Endothelial cell of umbilical vein (primary cell): ENCODE measurements around the gene SLC35B2. TPM values are rescaled to one million over a fixed set of nuclear protein-coding genes. Genes with fewer than 3 reads are reported as not detected.

ENCODE experiments used
- BruUV-seq: library from RNA; stranded (reverse); fragments of 400-500 nt; replicated peaks from 2 replicates; lab custom pipeline; 2021; lab: Mats Ljungman, UMichigan
- CTCF ChIA-PET: fragments of 300-600, 350-600 bp; sonication (Branson Sonifier 250); formaldehyde crosslinking; loops from one replicate; lab custom pipeline; 2021; ENCODE audit warnings: antibody characterized with exemption, inconsistent platforms; lab: Charles Lee
- POLR2A ChIA-PET: fragments of 300-600, 350-600 bp; sonication (Branson Sonifier 250); formaldehyde crosslinking; loops from one replicate; lab custom pipeline; 2021; ENCODE audit warnings: antibody characterized with exemption, inconsistent platforms; lab: Charles Lee
- DNase-seq: peaks from one replicate; pipeline ENCODE4 v3.0.0-alpha.2; 2011; ENCODE audit warnings: low read depth, low spot score
- FAIRE-seq: peaks from 2 replicates; lab custom pipeline; 2011; peaks lifted over from hg19 to GRCh38; lab: Jason Lieb, UNC
- H2AFZ ChIP-seq: 2 replicates; pipeline ENCODE4 v1.6.0; 2012; ENCODE audit warnings: low read depth, low read length, control low read depth, inconsistent platforms
- H3K27ac ChIP-seq: 2 replicates; pipeline ENCODE4 v1.5.1; 2011; ENCODE audit warnings: low read depth, mild to moderate bottlenecking, control low read depth, low read length, moderate library complexity; ENCODE audit not compliant: insufficient read depth
- H3K27me3 ChIP-seq, 2 experiments: 2 replicates each; pipeline versions ENCODE4 v1.6.0 to v1.6.1; 2011; ENCODE audit warnings: low read length in 2 of 2, mixed read lengths in 1 of 2; ENCODE audit not compliant: control insufficient read depth in 2 of 2, insufficient read depth in 2 of 2
- H3K36me3 ChIP-seq, 2 experiments: 2 replicates in 1 of 2; 3 replicates in 1 of 2; pipeline ENCODE4 v1.5.1; 2011; ENCODE audit warnings: low read length in 2 of 2, mild to moderate bottlenecking in 1 of 2, moderate library complexity in 1 of 2; ENCODE audit not compliant: control insufficient read depth in 2 of 2, insufficient read depth in 2 of 2; ENCODE audit errors: extremely low read depth in 1 of 2
- H3K4me1 ChIP-seq: 3 replicates; pipeline ENCODE4 v1.5.1; 2011; ENCODE audit warnings: mild to moderate bottlenecking, low read length; ENCODE audit not compliant: control insufficient read depth, insufficient read depth; ENCODE audit errors: extremely low read depth
- H3K4me2 ChIP-seq: 2 replicates; pipeline ENCODE4 v1.6.1; 2011; ENCODE audit warnings: low read length, control low read depth, mixed read lengths; ENCODE audit not compliant: insufficient read depth
- H3K4me3 ChIP-seq, 3 experiments: fragments of 200-600 bp in 1 of 3; sonication (generic), shearing (Covaris generic) in 1 of 3; replicated peaks in 1 of 3; 2 replicates each; pipeline ENCODE4 v1.5.1; 2011 to 2016; ENCODE audit warnings: control low read depth in 3 of 3, low read length in 3 of 3, mild to moderate bottlenecking in 2 of 3, inconsistent platforms in 1 of 3, low read depth in 1 of 3, moderate library complexity in 1 of 3; ENCODE audit not compliant: insufficient read depth in 1 of 3
- H3K79me2 ChIP-seq: 2 replicates; pipeline ENCODE4 v1.6.0; 2012; ENCODE audit warnings: low read length, inconsistent platforms; ENCODE audit not compliant: control insufficient read depth, insufficient read depth
- H3K9ac ChIP-seq: replicated peaks from 2 replicates; pipeline ENCODE3; 2011; ENCODE audit warnings: low read length, control low read depth; ENCODE audit not compliant: insufficient read depth; ENCODE audit errors: extremely low read depth
- H3K9me1 ChIP-seq: replicated peaks from 3 replicates; pipeline ENCODE4 v1.6.0; 2011; ENCODE audit warnings: mild to moderate bottlenecking, low read length; ENCODE audit not compliant: control insufficient read depth, insufficient read depth; ENCODE audit errors: extremely low read depth
- H3K9me3 ChIP-seq: replicated peaks from 2 replicates; pipeline ENCODE4 v1.5.1; 2012; ENCODE audit warnings: low read length, inconsistent platforms; ENCODE audit not compliant: control insufficient read depth, insufficient read depth
- H4K20me1 ChIP-seq: replicated peaks from 2 replicates; pipeline ENCODE3; 2011; ENCODE audit warnings: mild to moderate bottlenecking, low read length; ENCODE audit not compliant: control insufficient read depth, insufficient read depth; ENCODE audit errors: extremely low read depth
- CTCF ChIP-seq, 2 donors: IDR thresholded peaks; 1 replicate in 1 of 2; 2 replicates in 1 of 2; pipeline ENCODE4 v1.5.1; 2011; ENCODE audit warnings: low read length in 2 of 2, mild to moderate bottlenecking in 2 of 2, moderate library complexity in 2 of 2, control low read depth in 1 of 2, inconsistent platforms in 1 of 2, low read depth in 1 of 2; ENCODE audit not compliant: insufficient read depth in 1 of 2; ENCODE audit errors: extremely low read depth in 1 of 2
- EZH2 ChIP-seq: IDR thresholded peaks from 2 replicates; pipeline ENCODE4 v1.6.1; 2012; ENCODE audit warnings: borderline replicate concordance, low read depth, mild to moderate bottlenecking, moderate library complexity, low read length, inconsistent platforms; ENCODE audit not compliant: severe bottlenecking
- GATA2 ChIP-seq: IDR thresholded peaks from 2 replicates; pipeline ENCODE4 v1.7.0; 2011; ENCODE audit warnings: low read depth, mild to moderate bottlenecking, moderate library complexity, mixed read lengths, low read length; ENCODE audit not compliant: insufficient read length, insufficient read depth
- MAX ChIP-seq: IDR thresholded peaks from 2 replicates; pipeline ENCODE4 v1.6.1; 2011; ENCODE audit not compliant: insufficient read depth, insufficient read length
- MYC ChIP-seq: IDR thresholded peaks from one replicate; pipeline ENCODE4 v1.6.1; 2011; ENCODE audit warnings: mild to moderate bottlenecking, low read depth, low read length
- POLR2A ChIP-seq: IDR thresholded peaks from 2 replicates; pipeline ENCODE4 v1.6.1; 2012; ENCODE audit warnings: low read depth, mild to moderate bottlenecking, control low read depth, low read length
- POLR2AphosphoS5 ChIP-seq: IDR thresholded peaks from 2 replicates; pipeline ENCODE4 v1.6.1; 2012; ENCODE audit warnings: low read depth, mild to moderate bottlenecking, control low read depth, low read length, moderate library complexity; ENCODE audit not compliant: insufficient read depth
- dilution Hi-C: fragments of 300-500 bp; cut with MboI; formaldehyde crosslinking; loops from one replicate; pipeline ENCODE4 v1.15.0; 2019; ENCODE audit warnings: low sequenced_read_pairs; ENCODE audit not compliant: extremely low pct_ligation_motif_present
- intact Hi-C: fragments of 100-400 bp; cut with micrococcal nuclease; formaldehyde crosslinking; loops from one replicate; pipeline ENCODE4 v1.10.0; 2022
- polyA plus RNA-seq, 4 experiments: library from polyadenylated mRNA; depleted of rRNA in 3 of 4; stranded (reverse) in 3 of 4; unstranded in 1 of 4; fragments of >200 nt; gene quantifications; 2 replicates each; pipeline versions ENCODE4 v1.2.1 to v1.2.3, GENCODE V29; 2011 to 2012; ENCODE audit warnings: missing spikeins in 1 of 4
- total RNA-seq: library from RNA; stranded (reverse); gene quantifications from 2 replicates; pipeline ENCODE4 v1.2.3, GENCODE V29; 2021

Gene SLC35B2
- total and polyA plus RNA-seq, 2 donors (not counting 3 experiments of a cell fraction or from before 2014, with no cell fraction given), result 53.4 to 112 TPM

- no peaks in the 10 kb centered on the region for H3K9me3 ChIP-seq
- FAIRE-seq (no peak), DNase-seq (no peak)
- no peak overlapping the region for H3K4me2 ChIP-seq
- H4K20me1 ChIP-seq, result no peaks in the 10 kb centered on the region
- no peak overlapping the region for H3K4me3 ChIP-seq
- H2AFZ ChIP-seq, result no peak overlapping the region
- no peak overlapping the region for H3K9ac ChIP-seq
- peaks cover 2 to 3% of the 10 kb centered on the region in 2 experiments for H3K36me3 ChIP-seq
- BruUV-seq, result no TSS peak
- H3K27me3 ChIP-seq, result peaks cover 11 to 19% of the 10 kb centered on the region in 2 experiments
- TF ChIP-seq MAX, result no peak
- no peak for TF ChIP-seq CTCF (IDR thresholded peaks at IDR 0.05; ENCODE audit: extremely low read depth in 1 of 2, insufficient read depth in 1 of 2, low read depth in 1 of 2, low read length in 2 of 2)
- no peak for TF ChIP-seq EZH2
- TF ChIP-seq GATA2, result no peak
- no peak for TF ChIP-seq MYC
- no peak for TF ChIP-seq POLR2AphosphoS5
- no peak for TF ChIP-seq POLR2A
- H3K79me2 ChIP-seq, result peaks cover 26% of the 10 kb centered on the region
- peaks cover 36% of the 10 kb centered on the region for H3K4me1 ChIP-seq
- no peaks in the 10 kb centered on the region for H3K9me1 ChIP-seq
- H3K27ac ChIP-seq, result no peak overlapping the region
- ChIA-PET CTCF (interaction anchor here (6.2 kb wide), 1 partner anchor 72 kb away, joined by 154 read pairs; no protein-coding TSS in a partner anchor), POLR2A (no interaction called here)
- intact Hi-C loops, result loop anchor here (1.0 to 2.0 kb wide), 2 partner anchors 28 to 121 kb away; partner anchors contain the start of gene CDC5L
- dilution Hi-C loops, result no loop called here
Measured at GRCh38 chr6:44265722-44266233, 8.4 kb upstream of the SLC35B2 start.
